NCI-H1930 (cell line): ENCODE results near the gene LSM5.

Source experiments
- DNase-seq, 2 experiments: peaks; one replicate each; lab custom pipeline; 2025; lab: John Stamatoyannopoulos, UW

Gene LSM5

DNA sequence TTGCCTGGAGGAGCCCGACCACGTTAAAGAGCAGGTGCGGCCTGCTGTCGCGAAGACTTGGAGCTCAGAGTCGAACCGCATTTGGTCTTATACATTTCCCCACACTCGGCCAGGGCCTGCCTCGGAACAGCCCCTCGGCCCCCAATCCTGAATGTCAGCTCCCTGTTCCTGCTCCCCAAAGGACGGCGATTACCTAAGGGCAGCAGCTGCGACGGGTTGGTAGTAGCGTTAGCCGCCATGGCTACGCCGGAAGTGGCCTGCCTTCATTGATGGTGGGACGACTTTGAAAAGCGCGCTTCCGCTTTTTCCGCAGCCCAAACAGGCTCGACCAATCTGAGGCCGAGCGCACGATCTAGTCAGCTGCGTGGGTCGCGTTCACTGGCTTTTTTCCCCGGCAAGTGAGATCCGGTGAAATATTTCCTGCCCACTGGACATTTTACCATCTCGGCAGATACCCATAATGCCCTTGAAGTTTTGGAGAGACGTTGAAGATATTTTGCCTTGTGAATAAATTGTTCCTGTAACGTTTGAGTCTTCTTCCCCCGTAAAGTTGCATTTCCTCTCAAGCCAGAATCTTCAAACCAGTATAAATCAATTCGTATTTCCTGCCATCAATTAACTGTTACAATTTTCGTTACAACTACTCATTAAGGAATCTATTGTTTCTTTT lies at the start of gene LSM5:
TSS of gene LSM5 (minus strand) at position 254 of the 670 bp plus-strand sequence. CDS start at position 239, 15 bp downstream.
- peak; percentile 83 to 86 for DNase-seq

DNA sequence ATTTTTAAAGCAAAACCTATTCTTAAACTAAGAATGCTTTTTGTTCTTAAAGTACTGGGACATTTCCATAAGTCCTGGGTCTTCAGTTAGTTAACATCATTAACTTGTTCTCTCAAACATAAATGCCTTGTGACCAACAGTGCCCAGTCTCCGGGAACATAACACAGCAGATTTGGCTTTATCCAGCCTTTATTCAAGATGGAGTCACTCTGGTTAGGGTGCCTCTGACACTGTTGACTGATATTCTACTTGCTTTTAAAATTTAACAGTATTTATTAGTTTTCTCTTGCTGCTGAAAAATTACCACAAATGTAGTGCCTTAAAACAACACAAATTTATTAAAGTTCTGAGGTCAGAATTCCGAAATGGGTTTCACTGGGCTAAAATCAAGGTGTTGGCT lies 49.2 kb upstream of the LSM5 start:
- no peak for DNase-seq

DNA sequence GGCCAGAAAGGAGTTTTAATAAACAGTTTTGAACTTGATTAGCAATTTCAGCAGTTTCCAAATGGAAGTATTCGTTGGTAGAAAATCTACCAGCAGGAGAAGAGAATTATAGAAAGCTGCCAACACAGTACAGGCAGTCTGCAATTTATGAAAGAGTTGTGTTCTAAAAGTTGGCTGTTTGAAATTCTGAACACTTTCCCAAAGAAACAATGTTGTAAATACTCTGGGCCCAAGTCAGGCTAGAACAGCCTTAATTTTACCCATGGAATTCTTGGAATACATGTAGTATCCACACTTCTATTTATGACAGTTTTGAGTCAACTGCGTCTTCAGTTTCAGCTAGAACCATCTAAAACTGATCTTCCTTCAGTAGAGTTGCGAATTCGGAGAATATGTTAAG lies 47.6 kb upstream of the LSM5 start:
- no peak for DNase-seq

DNA sequence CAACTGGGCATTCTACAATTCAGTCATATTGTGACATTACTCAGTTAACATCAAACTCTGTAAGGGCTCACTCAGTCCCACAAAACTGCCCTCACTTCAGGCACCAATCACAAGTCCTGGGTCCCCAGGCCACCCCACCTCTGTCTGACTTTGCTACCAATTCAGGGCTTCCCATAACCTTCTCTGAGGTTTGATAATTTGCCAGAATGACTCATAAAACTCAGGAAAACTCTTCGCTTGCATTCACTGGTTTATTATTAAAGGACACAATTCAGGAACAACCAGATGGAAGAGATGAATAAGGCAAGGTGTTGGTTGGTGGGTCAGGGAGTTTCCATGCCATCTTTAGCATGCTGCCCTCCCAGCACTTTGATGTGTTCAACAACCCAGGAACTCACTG lies 46.4 kb upstream of the LSM5 start:
- DNase-seq = no peak

DNA sequence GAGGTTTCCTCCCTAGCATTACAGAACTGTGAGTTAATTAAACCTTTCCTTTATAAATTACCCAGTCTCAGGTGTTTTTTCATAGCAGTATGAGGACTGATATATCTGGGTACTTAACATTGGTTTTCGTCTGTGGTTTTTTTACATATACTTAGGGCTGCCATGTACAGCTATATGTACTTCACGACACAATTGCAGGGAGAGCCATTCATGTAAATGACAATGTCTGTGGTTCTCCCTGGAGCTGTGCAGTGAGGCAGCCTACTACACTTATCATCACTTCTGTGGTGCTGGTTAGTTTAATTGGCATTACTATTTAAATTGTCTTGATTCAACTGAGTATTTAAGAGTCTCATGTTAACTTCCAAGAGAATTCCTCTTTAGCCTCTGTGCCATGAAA lies 45.8 kb upstream of the LSM5 start:
- no peak for DNase-seq

DNA sequence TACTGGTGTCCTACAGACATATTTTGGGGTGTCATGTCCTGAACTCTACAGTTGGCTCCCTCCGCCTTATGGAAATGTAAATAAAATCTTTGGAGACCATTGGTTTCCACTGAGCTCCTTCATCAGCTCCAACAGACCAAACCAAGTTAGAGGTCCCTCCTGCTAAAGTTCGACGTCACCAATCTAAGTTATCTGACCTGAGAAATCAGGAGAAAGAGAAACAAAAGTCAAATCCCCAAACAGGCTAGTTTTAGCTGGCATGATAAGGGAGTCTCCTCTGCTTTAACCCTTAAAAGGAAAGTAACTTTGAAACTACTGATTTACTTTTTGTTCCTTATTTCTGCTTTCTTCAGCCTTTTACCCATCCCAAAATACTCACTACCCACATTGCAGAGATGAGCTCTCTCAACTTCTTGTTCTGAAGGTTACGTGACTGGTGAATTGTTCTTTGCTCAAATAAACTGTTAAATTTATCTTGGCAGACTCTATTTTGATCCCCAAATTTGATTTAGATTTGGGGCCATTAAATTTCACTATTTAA lies 45.1 kb upstream of the LSM5 start:
- no peak for DNase-seq

DNA sequence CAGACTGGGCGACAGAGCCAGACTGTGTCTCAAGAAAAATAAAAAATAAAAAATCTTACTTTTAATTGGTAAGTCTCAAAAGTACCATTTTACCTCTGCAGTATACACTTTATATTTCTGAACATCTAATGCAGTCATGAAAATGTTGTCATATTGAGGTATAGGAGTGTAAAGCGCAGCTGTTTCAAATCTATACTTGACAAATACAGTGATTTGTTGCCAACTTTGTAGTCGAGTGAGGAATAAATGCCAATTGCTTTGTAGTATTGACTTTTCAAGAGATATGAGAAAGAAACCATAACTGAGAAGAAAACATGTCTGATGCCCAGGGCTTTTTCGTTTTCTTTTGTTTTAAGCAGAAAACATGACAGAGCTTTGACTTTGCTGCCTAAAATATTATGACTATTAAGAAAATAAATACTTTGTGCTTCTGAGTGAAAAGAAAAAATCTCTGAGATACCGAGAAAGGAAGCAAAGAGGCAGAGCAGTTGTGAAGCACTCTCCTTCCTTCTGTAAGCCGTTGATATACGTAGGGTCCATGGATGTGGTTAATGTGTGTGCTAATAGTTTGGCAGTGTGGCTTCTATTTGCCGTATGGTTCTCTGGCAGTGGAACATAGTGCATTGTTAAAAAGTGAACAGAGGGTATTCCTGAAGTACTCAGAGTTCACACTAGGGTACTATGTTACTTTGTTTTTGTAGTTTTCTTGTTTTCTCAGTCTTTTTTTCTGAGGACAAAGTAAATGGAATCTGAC lies 43.3 kb upstream of the LSM5 start:
- no peak for DNase-seq

DNA sequence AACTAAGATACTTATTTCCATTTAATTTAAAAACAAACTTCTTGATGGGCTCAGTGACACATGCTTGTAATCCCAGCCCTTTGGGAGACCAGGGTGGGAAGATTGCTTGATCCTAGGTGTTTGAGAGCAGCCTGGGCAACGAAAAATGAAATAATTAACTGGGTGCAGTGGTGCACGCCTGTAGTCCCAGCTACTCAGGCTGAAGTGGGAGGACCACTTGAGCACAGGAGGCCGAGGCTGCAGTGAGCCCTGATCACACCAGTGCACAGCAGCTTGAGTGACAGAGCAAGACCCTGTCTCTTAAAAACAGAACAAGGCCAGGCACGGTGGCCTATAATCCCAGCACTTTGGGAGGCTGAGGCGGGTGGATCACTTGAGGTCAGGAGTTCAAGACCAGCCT lies 42.5 kb upstream of the LSM5 start:
- no peak for DNase-seq

DNA sequence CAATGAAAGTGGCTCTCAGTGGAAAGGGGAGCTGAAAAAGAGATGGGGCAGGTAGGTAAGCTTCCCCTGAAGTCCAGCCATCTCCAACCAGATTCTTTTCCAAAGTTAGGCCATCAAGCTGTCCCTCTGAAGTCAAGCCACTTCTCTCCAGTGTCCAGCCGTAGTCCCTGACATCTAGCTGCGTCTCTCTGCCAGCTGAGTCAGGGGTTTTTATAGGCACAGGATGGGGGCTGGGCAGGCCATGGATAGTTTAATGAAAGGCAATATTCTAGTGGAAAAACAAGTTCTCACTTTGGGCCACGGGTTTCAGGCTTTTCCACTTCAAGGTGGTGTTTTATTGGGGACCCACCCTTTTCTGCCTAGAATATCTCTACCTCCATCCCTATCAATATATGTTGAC lies 41.9 kb upstream of the LSM5 start:
- no peak for DNase-seq

DNA sequence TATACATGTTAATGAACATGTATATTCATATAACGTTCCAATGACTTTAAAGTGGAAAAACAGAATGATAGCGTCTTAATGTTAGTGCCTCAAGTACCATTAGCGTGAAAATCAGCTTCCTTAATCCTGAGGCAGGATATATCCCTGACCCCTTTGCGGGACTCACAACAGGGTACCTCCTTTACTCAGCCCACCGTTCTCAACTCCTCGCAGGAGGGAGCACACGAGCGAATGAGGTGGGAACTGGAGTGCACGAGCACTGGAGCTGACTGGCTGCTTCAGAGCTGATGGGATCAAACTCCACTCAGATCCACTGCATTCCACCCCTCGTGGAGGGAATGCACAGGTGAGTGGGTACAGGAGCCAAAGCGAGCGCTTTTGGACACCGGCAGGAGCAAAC lies 41.2 kb upstream of the LSM5 start:
- no peak for DNase-seq

DNA sequence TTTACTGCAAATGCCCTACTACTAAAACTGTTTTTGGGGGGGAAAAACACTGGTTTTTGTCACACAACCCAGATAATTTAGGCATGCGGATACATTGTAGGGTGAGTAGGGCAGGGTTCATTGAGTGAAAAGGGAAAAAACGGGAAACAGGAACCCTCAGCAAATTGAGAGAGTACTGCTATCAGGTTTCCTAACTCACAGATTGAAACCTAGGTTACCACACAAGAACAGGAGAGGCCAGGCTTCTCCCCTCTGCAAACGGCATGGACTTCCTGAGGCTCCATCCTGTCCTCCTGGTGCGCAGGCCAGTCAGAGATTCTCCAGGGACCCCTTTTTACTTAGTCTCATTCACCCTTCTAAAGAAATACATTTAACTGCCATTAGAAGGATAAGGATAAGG lies 35.7 kb upstream of the LSM5 start:
- DNase-seq = no peak

DNA sequence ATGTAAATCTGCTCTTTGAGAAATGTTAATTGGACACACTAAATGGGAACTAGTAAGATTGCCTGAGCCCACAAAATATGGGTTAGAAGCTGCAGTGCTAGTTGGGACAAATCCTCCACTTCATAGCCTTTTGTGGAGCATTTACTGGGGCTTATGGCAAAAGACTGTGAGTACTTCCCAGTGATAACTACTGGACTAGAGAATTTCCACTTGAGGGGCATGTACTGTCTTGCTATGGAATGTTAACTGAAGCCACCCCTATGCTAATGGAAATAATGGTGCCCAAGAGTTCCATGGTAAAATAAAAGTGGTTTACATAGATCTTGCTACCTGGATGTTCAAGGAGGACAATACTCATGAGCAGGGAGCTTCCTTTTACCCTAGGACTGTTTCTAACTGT lies 34.5 kb upstream of the LSM5 start:
- no peak for DNase-seq

DNA sequence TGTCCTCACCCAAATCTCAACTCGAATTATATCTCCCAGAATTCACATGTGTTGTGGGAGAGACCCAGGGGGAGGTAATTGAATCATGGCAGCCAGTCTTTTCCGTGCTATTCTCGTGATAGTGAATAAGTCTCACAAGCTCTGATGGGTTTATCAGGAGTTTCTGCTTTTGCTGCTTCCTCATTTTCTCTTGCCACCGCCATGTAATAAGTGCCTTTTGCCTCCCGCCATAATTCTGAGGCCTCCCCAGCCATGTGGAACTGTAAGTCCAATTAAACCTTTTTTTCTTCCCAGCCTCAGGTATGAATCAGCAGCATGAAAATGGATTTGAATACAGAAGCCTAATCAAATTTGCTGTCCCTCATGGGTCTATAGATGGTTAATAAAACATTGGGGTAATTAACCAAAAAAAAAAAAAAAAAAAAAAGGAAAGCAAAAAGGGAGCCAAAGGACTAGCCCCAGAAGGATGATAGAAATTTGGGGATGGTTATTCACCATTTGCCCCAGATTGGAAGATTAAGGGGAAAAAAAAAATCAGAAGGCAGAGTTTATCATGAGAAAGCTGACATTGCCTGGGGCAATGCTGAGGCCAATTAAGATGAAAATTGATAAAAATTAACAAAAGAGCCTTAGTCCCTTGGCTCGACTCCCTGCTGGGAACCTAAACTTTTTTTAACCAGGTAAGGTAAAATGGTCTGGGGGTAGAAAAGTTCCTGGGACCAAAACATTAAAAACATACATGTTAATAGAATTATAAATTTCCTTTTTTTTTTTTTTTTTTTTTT lies 32.8 kb upstream of the LSM5 start:
- no peak for DNase-seq

DNA sequence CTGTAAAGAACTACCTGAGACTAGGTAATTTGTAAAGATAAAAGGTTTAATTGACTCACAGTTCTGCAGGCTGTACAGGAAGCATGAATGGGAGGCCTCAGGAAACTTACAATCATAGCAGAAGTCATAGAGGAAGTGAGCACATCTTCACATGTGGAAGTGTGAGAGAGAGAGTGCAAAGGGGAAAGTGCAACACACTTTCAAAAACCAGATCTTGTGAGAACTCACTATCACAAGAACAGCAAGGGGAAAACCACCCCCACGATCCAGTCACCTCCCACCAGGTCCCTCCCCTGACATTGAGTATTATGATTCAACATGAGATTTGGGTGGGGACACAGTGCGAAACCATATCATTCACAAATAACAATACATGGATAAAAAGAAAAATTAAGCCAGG lies 29.6 kb upstream of the LSM5 start:
- peak in 1 of 2 experiments; percentile 1 for DNase-seq

DNA sequence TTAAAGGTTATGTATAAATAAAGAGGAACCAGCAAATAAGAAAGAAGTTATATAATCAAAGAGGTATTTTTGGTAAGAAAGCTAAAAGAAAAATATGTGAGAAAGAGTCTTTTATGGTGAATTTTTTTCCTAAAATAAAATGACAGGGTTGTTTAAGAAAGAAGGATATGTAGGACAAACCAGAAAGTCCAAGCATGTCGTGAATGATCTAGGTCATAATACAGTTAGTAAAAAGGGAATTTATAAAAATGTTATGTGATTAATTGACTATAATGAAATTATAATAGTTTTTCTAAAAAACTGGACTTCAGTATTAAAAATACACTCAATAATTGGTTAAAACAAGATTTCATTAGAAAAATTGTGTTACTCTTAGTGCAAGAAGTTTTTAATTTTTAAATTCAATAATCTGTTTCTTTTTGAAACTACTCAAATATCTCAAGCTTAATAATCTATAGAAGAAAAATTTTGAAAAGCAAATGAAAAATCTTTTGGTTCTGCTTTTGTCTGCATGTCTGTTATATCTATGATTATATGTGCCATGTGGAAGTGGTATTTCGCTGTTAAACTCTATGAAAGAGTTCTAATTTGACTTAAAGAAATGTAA lies 28.5 kb upstream of the LSM5 start:
- peak; percentile 1 to 14 for DNase-seq

DNA sequence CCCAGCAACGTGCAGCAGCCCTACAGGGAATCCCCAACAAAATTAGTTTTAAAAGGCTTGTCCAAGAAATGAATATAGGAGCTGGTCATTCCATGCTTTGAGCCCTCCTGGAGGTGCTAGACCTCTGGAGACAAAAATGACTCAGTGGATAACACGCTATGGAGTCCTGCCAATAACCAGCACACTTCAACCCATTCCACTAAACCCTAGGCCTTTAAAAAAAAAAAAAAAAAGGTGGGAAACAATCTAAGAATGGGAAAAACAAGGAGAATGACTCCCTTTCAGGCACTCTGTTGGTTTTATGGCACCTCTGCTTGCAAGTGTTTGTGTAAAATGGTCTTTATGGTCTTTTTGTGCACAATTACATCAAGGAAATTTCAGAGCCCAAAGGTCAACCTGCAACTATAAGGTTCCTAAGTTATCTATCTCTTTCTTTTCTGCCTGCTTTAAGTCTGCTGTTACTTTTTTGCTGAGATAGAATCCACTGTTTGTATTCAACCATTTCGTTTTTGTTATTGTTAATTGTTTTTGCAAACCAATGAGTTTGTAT lies 26.4 kb upstream of the LSM5 start:
- no peak for DNase-seq

DNA sequence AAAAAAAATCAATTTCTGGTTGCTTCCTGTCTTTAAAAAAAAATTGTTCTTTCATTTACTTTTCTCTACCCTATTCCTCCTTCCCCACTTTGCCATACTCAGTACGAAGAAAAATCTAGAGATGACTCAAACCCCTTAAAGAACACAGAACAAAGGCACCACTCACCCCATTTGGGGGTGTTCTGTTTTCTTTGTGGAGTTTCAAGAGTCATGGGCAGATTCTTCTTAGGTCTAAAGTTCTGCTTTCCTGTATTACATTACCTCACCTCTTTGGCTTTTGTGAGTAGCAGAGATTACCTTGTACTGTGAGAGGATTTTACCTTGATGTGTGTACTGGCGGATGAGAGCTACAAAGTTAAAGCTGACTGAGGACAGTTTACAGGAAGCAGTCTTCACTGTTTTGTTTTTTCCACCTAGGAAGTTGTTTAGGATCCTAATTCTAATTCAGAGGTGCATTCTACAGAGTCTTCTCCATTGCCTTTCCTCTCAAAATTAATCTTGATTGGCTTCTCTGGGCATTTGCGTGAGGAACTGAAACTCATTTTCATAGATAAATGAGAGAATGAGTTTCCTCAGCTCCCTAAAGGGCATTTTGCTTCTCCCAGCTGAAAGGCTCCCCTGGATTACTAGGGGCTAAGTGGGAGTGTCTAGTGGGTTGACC lies 25.8 kb upstream of the LSM5 start:
- DNase-seq = no peak

DNA sequence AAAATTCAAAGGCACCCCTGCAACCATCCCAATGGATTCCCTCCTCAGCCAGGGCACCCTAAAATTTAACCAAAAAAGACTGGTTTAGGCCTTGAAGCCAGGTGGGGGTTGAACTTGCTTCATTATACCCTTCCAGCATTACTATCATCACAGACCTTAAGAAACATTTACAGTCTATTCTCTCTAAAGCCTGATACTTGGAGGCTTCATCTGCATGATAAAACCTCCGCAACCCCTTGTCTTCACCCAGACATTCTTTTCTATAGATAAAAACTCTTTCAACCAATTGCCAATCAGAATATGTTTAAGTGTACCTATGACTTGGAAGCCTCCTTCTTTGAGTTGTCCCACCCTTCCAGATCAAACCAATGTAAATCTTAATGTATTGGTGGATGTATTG lies 23.0 kb upstream of the LSM5 start:
- no peak for DNase-seq

DNA sequence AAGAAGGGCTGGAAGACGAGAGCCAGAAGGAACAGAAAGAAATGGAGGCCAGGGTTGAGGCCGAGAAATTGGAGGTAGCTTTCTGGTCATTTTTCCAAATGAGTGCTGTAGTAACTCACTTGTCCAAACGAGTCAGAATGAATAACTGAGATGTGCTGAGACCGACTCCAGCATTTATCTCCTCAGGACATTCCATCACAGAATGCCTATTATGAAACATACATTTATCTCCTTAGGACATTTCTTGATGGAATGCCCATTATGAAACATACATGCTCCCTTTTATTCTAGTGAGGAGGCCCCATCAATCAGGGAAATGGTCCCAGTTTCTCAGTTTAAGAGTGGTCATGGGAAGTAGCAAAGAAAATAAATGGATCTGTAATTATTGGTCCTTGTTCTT lies 21.6 kb upstream of the LSM5 start:
- no peak for DNase-seq

DNA sequence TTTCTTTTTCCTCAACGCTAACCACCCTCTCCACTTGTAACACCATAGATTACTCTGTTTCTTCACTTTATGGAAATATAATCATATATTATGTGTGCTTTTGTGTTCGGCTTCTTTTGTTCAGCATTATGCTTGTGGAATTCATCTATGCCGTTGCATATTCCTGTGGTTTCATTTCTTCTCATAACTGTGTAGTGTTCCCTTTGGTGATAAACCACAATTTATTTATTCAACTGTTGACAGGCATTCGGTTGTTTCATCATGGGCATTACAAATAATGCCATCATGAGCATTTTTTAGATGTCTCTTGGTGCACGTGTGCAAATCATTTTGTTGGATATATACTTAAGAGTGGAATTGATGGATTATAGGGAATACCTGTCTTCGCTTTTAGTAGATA lies 17.2 kb upstream of the LSM5 start:
- DNase-seq = no peak

DNA sequence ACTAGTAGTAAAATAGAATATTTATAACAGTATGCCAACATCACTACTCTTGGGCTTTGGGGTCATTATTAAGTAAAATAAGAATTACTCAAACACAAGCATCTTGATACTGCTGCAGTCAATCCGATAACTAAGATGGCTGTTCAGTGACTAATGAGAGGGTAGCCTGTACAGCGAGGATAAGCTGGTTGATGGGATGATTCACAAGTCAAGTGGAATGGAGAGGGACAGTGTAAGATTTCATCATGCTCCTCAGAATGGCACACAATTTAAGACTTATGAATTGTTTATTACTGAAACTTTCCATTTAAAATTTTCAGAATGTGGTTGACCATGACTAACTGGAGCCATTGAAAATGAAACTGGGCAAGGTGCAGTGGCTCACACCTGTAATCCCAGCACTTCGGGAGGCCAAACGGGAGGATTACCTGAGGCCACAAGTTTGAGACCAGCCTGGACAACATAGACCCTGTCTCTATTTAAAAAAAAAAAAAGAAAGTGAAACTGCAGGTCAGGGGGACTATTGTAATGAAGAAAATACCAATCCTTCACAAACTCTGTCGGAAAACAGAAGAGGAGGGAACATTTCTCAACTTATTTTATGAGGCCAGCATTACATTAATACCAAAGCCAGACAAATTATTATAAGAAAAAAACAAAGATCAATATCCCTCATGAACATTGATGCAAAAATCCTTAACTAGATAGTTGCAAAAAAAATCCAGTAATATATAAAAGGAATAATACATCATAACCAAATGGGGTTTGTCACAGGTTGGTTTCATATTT lies 16.3 kb upstream of the LSM5 start:
- no peak for DNase-seq
